HepG2 (cell line): ENCODE data around the gene ATP6V1C2.

ENCODE experiments used
- EZH2 ChIP-seq: conservative IDR thresholded peaks from 2 replicates; pipeline ENCODE4 v1.6.1; 2012; ENCODE audit warnings: mild to moderate bottlenecking, low read depth, low read length, moderate library complexity
- MAFF ChIP-seq: IDR thresholded peaks from 2 replicates; pipeline ENCODE4 v1.6.1; 2011; ENCODE audit warnings: low read depth, low read length, improper control_type of control experiment
- SETDB1 ChIP-seq: sonication (generic); formaldehyde crosslinking; IDR thresholded peaks from 2 replicates; pipeline ENCODE4 v1.5.1; 2020; ENCODE audit warnings: missing genetic modification reagents, mild to moderate bottlenecking, borderline replicate concordance
- SRF ChIP-seq: IDR thresholded peaks from 2 replicates; pipeline ENCODE4 v1.6.1; 2011; ENCODE audit warnings: mild to moderate bottlenecking, low read depth, low read length, moderate library complexity
- WIZ ChIP-seq: sonication (generic); formaldehyde crosslinking; IDR thresholded peaks from 2 replicates; pipeline ENCODE4 v1.5.1; 2020; ENCODE audit warnings: mild to moderate bottlenecking, missing genetic modification reagents
- TF ChIP-seq, protein P1 (sequence below): sonication (generic); formaldehyde crosslinking; IDR thresholded peaks from 2 replicates; pipeline ENCODE4 v1.5.0; 2020; ENCODE audit warnings: mild to moderate bottlenecking, missing genetic modification reagents, moderate library complexity

GRCh38 chr2:10772201-10772867 is 50.9 kb downstream of the ATP6V1C2 start:
- no peak for TF ChIP-seq SRF
- TF ChIP-seq SETDB1 (CRISPR knock-in tag), result no peak
- TF ChIP-seq MAFF, result no peak
- TF ChIP-seq EZH2, result no peak
- TF ChIP-seq, protein P1, sequence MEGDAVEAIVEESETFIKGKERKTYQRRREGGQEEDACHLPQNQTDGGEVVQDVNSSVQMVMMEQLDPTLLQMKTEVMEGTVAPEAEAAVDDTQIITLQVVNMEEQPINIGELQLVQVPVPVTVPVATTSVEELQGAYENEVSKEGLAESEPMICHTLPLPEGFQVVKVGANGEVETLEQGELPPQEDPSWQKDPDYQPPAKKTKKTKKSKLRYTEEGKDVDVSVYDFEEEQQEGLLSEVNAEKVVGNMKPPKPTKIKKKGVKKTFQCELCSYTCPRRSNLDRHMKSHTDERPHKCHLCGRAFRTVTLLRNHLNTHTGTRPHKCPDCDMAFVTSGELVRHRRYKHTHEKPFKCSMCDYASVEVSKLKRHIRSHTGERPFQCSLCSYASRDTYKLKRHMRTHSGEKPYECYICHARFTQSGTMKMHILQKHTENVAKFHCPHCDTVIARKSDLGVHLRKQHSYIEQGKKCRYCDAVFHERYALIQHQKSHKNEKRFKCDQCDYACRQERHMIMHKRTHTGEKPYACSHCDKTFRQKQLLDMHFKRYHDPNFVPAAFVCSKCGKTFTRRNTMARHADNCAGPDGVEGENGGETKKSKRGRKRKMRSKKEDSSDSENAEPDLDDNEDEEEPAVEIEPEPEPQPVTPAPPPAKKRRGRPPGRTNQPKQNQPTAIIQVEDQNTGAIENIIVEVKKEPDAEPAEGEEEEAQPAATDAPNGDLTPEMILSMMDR (CRISPR knock-in tag), result no peak
- TF ChIP-seq WIZ (CRISPR knock-in tag), result no peak
